ENCODE measurements around the gene TOMM7. TPM values are rescaled to one million over a fixed set of nuclear protein-coding genes. Genes with fewer than 3 reads are reported as not detected.
"Not testable (repeated sequence)": the region's sequence is repeated elsewhere in the genome, so short reads cannot be mapped to it uniquely, and the experiment has no call there.

Gene TOMM7
- total RNA-seq, 2 donors from 2014 or later, result 238 to 244 TPM

GRCh38 chr7:22806752-22807151 is 15.9 kb downstream of the TOMM7 start:
- H3K9me3 Mint-ChIP-seq, result no peaks in the 10 kb centered on the region
- H3K4me3 Mint-ChIP-seq, result no peak overlapping the region
- H3K4me1 Mint-ChIP-seq (ENCODE audit: low read depth), result peaks cover 4% of the 10 kb centered on the region
- DNase-seq, result no peak
- H3K27me3 Mint-ChIP-seq (ENCODE audit: low read depth), result peaks cover 9% of the 10 kb centered on the region
- no peak for ATAC-seq (replicated peaks in 1 of 2)
- no peak overlapping the region for H3K27ac Mint-ChIP-seq
- H3K36me3 Mint-ChIP-seq (ENCODE audit: insufficient read depth in 2 of 2), result no peaks in the 10 kb centered on the region

- Mint-ChIP-seq H3K27ac (no peak overlapping the region), H3K27me3 (ENCODE audit: low read depth) (peaks cover 9% of the 10 kb centered on the region), H3K4me1 (ENCODE audit: low read depth) (no peaks in the 10 kb centered on the region), H3K9me3 (no peaks in the 10 kb centered on the region), H3K36me3 (ENCODE audit: insufficient read depth in 2 of 2) (no peaks in the 10 kb centered on the region), H3K4me3 (no peak overlapping the region)
- no peak for ATAC-seq (replicated peaks in 1 of 2)
- no peak for DNase-seq
Measured at GRCh38 chr7:22805227-22805626, 17.4 kb downstream of the TOMM7 start.

- H3K27me3 Mint-ChIP-seq (ENCODE audit: low read depth); DNase-seq; H3K27ac Mint-ChIP-seq; H3K36me3 Mint-ChIP-seq (ENCODE audit: insufficient read depth in 2 of 2); ATAC-seq (replicated peaks in 1 of 2); H3K9me3 Mint-ChIP-seq; H3K4me3 Mint-ChIP-seq; H3K4me1 Mint-ChIP-seq (ENCODE audit: low read depth): not testable (repeated sequence)
Measured at GRCh38 chr7:22802831-22803230, 19.8 kb downstream of the TOMM7 start.

- no peaks in the 10 kb centered on the region for H3K36me3 Mint-ChIP-seq (ENCODE audit: insufficient read depth in 2 of 2)
- no peak overlapping the region for H3K27ac Mint-ChIP-seq
- H3K27me3 Mint-ChIP-seq (ENCODE audit: low read depth), result peaks cover 9% of the 10 kb centered on the region
- DNase-seq, result no peak
- H3K4me3 Mint-ChIP-seq, result no peak overlapping the region
- no peaks in the 10 kb centered on the region for H3K9me3 Mint-ChIP-seq
- H3K4me1 Mint-ChIP-seq (ENCODE audit: low read depth), result no peaks in the 10 kb centered on the region
- no peak for ATAC-seq (replicated peaks in 1 of 2)
Measured at GRCh38 chr7:22802426-22802825, 20.2 kb downstream of the TOMM7 start.

- Mint-ChIP-seq H3K4me1 (ENCODE audit: low read depth) (no peaks in the 10 kb centered on the region), H3K27me3 (ENCODE audit: low read depth) (peaks cover 9% of the 10 kb centered on the region), H3K36me3 (ENCODE audit: insufficient read depth in 2 of 2) (no peaks in the 10 kb centered on the region), H3K9me3 (peaks cover 0 to 2% of the 10 kb centered on the region in 2 donors), H3K4me3 (no peak overlapping the region), H3K27ac (no peak overlapping the region)
- no peak for DNase-seq
- no peak for ATAC-seq (replicated peaks in 1 of 2)
Measured at GRCh38 chr7:22801912-22802311, 20.7 kb downstream of the TOMM7 start.

GRCh38 chr7:22799633-22800032 is 23.0 kb downstream of the TOMM7 start:
- H3K36me3 Mint-ChIP-seq (ENCODE audit: insufficient read depth in 2 of 2), result no peaks in the 10 kb centered on the region
- DNase-seq (no peak), ATAC-seq (replicated peaks in 1 of 2) (no peak)
- no peak overlapping the region for H3K27ac Mint-ChIP-seq
- H3K9me3 Mint-ChIP-seq, result peaks cover 0 to 2% of the 10 kb centered on the region in 2 donors
- no peak overlapping the region for H3K4me3 Mint-ChIP-seq
- H3K4me1 Mint-ChIP-seq (ENCODE audit: low read depth), result no peaks in the 10 kb centered on the region
- peaks cover 9% of the 10 kb centered on the region for H3K27me3 Mint-ChIP-seq (ENCODE audit: low read depth)

GRCh38 chr7:22793593-22794462 is 28.8 kb downstream of the TOMM7 start:
- Mint-ChIP-seq H3K4me3 (no peak overlapping the region), H3K4me1 (ENCODE audit: low read depth) (no peaks in the 10 kb centered on the region), H3K27ac (no peak overlapping the region), H3K36me3 (ENCODE audit: insufficient read depth in 2 of 2) (no peaks in the 10 kb centered on the region), H3K9me3 (peaks cover 0 to 2% of the 10 kb centered on the region in 2 donors), H3K27me3 (ENCODE audit: low read depth) (peaks cover 7% of the 10 kb centered on the region)
- DNase-seq, result no peak
- ATAC-seq (replicated peaks in 1 of 2), result no peak

GRCh38 chr7:22791204-22792158 is 31.2 kb downstream of the TOMM7 start:
- H3K9me3 Mint-ChIP-seq, result no peaks in the 10 kb centered on the region
- no peak overlapping the region for H3K4me3 Mint-ChIP-seq
- peaks cover 7% of the 10 kb centered on the region for H3K27me3 Mint-ChIP-seq (ENCODE audit: low read depth)
- no peak overlapping the region for H3K27ac Mint-ChIP-seq
- H3K4me1 Mint-ChIP-seq (ENCODE audit: low read depth), result no peaks in the 10 kb centered on the region
- no peak for DNase-seq
- H3K36me3 Mint-ChIP-seq (ENCODE audit: insufficient read depth in 2 of 2), result no peaks in the 10 kb centered on the region
- ATAC-seq (replicated peaks in 1 of 2), result no peak

GRCh38 chr7:22790640-22791039 is 32.0 kb downstream of the TOMM7 start:
- not testable (repeated sequence) for H3K4me1 Mint-ChIP-seq (ENCODE audit: low read depth); H3K27me3 Mint-ChIP-seq (ENCODE audit: low read depth); H3K4me3 Mint-ChIP-seq; H3K9me3 Mint-ChIP-seq; ATAC-seq (replicated peaks in 1 of 2); DNase-seq; H3K27ac Mint-ChIP-seq; H3K36me3 Mint-ChIP-seq (ENCODE audit: insufficient read depth in 2 of 2)

- no peaks in the 10 kb centered on the region for H3K36me3 Mint-ChIP-seq (ENCODE audit: insufficient read depth in 2 of 2)
- no peak overlapping the region for H3K27ac Mint-ChIP-seq
- no peaks in the 10 kb centered on the region for H3K27me3 Mint-ChIP-seq (ENCODE audit: low read depth)
- DNase-seq, result no peak
- H3K4me3 Mint-ChIP-seq, result no peak overlapping the region
- H3K9me3 Mint-ChIP-seq, result no peaks in the 10 kb centered on the region
- no peak for ATAC-seq (replicated peaks in 1 of 2)
- H3K4me1 Mint-ChIP-seq (ENCODE audit: low read depth), result no peaks in the 10 kb centered on the region
Measured at GRCh38 chr7:22787951-22788350, 34.7 kb downstream of the TOMM7 start.

GRCh38 chr7:22786290-22786932 is 36.2 kb downstream of the TOMM7 start:
- no peak for DNase-seq
- H3K4me1 Mint-ChIP-seq (ENCODE audit: low read depth), result no peaks in the 10 kb centered on the region
- no peaks in the 10 kb centered on the region for H3K27me3 Mint-ChIP-seq (ENCODE audit: low read depth)
- H3K4me3 Mint-ChIP-seq, result no peak overlapping the region
- ATAC-seq (replicated peaks in 1 of 2), result no peak
- no peak overlapping the region for H3K27ac Mint-ChIP-seq
- no peaks in the 10 kb centered on the region for H3K36me3 Mint-ChIP-seq (ENCODE audit: insufficient read depth in 2 of 2)
- H3K9me3 Mint-ChIP-seq, result no peaks in the 10 kb centered on the region

GRCh38 chr7:22784346-22784745 is 38.3 kb downstream of the TOMM7 start:
- Mint-ChIP-seq H3K27me3 (ENCODE audit: low read depth) (peaks cover 4% of the 10 kb centered on the region), H3K27ac (no peak overlapping the region), H3K4me1 (ENCODE audit: low read depth) (no peaks in the 10 kb centered on the region), H3K4me3 (no peak overlapping the region), H3K36me3 (ENCODE audit: insufficient read depth in 2 of 2) (no peaks in the 10 kb centered on the region), H3K9me3 (no peaks in the 10 kb centered on the region)
- ATAC-seq (replicated peaks in 1 of 2), result no peak
- DNase-seq, result no peak

GRCh38 chr7:22783421-22783820 is 39.2 kb downstream of the TOMM7 start:
- Mint-ChIP-seq H3K9me3 (no peaks in the 10 kb centered on the region), H3K4me3 (no peak overlapping the region), H3K27me3 (ENCODE audit: low read depth) (peaks cover 5% of the 10 kb centered on the region), H3K27ac (no peak overlapping the region), H3K4me1 (ENCODE audit: low read depth) (no peaks in the 10 kb centered on the region), H3K36me3 (ENCODE audit: insufficient read depth in 2 of 2) (no peaks in the 10 kb centered on the region)
- ATAC-seq (replicated peaks in 1 of 2), result no peak
- no peak for DNase-seq
